HG03521 (cell line): ENCODE data around the gene ARHGAP24.

Source experiments
- ATAC-seq: cut with Tn5 transposase; IDR thresholded peaks from one replicate; pipeline ENCODE4 v1.9.1; 2021; ENCODE audit warnings: mild to moderate bottlenecking, moderate library complexity; ENCODE audit not compliant: unreplicated experiment

ARHGAP24 gene

DNA sequence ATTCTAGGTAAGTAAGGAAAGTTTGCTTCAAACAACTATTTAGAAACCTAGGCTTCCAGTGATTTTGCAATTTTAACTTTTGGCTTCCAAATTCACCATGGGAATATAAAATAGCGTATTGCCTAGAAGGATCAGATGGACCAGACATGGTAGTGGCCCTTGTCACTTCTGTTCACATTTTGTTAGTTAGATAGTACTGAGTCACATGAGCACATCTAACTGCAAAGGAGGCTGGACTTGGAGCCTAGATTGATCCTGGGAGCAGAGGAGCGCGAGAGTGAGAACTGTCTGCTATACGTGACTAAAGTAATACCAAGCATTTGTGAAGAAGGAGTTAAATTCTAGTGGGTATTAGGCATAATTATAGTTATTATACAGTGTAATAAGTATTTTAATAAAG lies 102.4 kb downstream of the ARHGAP24 start:
- no peak for ATAC-seq

- ATAC-seq: no peak
Observed at GRCh38 chr4:85579942-85580341, 105.0 kb downstream of the ARHGAP24 start.

DNA sequence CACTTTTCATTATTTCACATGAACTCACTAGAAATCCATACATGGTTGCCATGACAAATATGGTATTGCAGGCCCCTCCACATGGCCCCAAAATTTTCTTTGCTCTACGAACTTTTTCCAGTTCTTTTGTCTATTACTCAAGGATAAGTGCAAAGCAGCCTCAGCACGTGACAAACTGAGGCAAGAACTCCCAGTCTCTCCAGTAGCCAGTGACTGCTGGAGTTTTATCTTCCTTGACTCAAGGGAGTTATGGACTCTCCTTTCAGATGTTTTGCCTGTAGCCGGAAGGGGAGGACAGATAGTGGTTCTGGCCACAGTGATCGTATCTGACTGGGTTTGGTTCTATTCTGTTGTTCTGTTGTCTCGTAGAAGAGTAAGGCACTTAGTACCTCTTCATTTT lies 105.5 kb downstream of the ARHGAP24 start:
- ATAC-seq: no peak

GRCh38 chr4:85587952-85588351 lies 113.0 kb downstream of the ARHGAP24 start:
- ATAC-seq: no peak

DNA sequence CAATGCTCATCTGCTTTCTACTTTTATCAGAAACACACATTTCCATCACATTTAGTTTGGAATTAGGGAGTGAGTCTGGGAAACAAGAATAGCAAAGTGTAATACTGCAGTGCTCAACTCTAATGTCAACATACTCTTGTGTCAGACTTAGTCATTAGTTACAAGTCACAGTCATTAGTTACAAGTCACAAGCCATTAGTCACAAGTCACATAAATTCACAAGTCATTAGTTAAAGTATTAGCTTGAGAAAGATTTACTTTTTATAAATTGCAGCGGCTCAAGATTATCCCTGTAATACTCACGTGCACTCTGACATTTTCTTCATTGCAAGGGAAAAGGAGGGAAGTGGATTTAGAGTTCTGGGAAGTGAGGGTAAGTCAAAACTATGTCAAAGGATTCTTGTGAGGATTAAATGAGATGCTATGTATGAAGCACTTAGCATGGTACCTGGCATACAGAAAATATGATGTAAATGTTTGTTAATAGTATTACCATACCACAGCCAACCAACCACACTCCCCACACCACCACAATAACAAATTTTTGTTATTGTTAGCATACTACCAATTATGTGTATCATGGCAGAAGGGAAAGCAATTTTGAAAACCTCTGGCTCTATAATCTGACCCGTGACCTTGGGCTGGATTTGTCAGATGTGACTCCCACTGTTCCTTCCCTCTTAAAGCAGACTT lies 116.6 kb downstream of the ARHGAP24 start:
- no peak for ATAC-seq

GRCh38 chr4:85595098-85595775 lies 120.3 kb downstream of the ARHGAP24 start:
- no peak for ATAC-seq

- ATAC-seq: no peak
Observed at GRCh38 chr4:85595796-85596559, 121.0 kb downstream of the ARHGAP24 start.

DNA sequence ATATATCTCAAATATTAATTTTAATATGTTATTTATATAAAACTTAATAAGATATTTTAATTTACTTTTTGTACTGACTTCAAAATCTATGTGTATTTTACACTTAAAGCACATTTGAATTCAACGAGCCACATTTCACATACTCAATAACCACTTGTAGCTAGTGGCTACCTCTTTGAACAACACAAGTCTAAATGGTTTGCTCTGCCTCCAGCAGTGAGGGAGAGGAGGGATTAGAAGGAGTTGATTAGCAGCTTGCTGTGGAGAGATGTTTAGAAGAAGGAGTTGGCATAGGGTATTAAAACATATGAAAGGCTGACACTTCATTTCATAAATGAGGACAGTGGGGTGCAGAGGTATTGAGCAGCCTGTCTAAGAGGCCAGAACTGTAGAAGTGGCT lies 124.0 kb downstream of the ARHGAP24 start:
- ATAC-seq: no peak

GRCh38 chr4:85600501-85600900 lies 125.6 kb downstream of the ARHGAP24 start:
- no peak for ATAC-seq

DNA sequence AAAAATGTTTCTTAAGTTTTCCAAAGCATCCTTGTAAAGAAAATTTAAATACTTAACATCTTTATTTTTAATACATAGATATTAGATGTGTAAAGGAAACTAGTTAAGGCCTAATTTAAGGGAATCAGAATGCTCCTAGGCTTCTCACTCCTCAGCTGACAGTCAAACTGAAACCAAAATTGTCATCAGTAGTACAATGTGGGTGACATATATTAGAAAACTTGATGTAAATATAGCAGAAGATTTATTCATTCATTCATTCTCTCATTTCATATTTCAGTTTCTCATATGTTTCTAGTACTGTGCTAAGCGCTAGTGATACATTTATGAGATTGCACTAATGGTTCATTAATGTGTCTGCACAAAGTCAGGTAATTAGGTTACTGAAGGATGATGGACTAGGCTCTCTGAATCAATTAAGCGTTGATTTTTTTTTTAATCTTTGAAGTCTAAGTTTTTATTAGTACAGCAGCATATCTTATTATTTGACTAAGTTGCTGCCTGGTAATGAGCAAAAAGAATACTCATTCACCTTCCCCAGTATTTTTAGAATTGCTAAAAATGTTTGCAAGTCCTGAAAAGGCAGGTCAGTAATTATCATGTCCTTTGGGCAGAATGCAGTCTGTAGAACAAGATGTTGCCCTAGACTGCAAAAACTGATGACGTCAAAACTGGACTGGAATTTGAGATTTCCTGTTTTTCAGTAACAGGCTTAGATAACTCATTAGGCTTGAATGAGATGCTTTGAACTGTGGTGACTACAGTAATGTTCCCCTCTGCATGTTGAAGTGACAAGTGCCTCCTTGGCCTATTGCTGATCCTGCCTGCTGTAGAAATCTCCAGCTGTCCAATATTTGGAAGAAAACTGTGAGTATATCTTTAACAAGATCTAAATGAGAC lies 128.7 kb downstream of the ARHGAP24 start:
- ATAC-seq: no peak

DNA sequence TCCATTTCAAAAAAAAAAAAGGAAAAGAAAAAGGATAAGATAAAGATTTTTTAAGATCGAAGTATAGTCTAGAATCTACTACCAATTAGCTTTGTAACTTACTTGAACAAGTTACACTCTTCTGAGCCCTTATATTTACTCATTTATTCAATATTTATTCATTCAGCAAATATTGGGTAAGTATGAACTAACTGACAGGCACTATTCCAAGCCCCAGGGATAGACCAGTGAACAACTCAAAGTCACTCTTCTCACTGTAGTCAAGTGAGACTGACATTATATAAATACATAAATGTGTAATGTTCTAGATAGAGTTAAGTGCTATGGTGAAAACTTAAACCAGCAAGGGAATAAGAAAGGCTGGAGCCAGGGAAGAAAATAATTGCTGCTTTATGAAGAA lies 131.6 kb downstream of the ARHGAP24 start:
- ATAC-seq: no peak

DNA sequence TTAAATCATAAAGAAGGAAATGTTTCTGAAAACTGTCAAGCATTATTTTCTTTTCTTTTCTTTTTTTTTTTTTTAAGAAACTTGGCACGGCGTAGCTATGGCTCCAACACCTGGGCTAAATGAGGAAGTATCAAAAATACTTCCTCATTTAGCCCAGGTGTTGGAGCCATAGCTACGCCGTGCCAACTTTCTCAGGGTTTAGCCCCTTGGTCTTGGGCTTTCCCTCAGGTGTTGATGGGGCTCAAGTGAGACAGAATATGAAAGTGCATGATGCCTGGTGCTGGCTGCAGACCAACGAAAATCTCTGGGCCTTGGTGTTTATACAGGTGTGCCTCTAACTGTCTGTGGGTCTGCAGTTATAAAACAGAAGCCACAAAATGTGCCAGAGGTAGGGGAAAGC lies 132.7 kb downstream of the ARHGAP24 start:
- ATAC-seq: peak; percentile 59

DNA sequence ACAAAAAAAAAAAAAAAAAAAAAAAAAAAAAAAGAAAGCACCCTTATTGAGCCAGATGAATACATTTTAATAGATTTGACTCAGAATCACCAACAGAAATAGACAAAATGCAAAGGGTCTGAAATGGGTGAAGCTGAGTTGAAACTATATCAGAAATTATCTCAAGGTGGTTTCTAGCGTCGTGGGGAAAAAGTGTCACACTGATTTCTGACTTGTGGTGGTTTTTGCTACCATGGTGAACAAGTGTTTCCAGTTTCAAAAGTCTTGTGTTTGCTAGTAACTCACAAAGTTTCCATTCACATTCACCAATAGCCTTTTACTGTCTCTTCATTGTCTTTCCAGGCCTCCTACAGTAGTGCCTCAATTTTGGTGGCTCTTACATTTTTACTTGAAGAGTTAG lies 135.5 kb downstream of the ARHGAP24 start:
- peak; percentile 81 for ATAC-seq

GRCh38 chr4:85611661-85612060 lies 136.7 kb downstream of the ARHGAP24 start:
- ATAC-seq: no peak

DNA sequence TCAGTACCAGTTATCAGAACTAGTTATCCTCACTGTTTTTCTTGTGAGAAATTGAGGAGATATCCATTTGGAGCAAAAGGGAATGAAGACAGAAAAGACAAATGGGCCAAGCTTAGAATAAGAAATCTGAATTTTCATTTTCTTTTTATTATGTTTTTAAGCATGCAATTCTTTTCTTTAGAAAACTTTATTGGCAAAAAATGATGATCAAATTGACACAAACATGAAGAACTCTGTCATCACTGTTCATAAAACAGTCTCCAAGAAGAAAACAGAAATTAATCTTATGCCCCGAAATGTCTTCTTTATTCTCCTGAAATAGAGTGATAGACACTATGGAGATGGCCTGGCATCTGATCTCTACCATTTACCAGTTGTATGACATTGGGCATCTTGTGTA lies 139.0 kb downstream of the ARHGAP24 start:
- no peak for ATAC-seq

GRCh38 chr4:85615952-85616351 lies 141.0 kb downstream of the ARHGAP24 start:
- no peak for ATAC-seq

- no peak for ATAC-seq
Observed at GRCh38 chr4:85617202-85617601, 142.3 kb downstream of the ARHGAP24 start.

DNA sequence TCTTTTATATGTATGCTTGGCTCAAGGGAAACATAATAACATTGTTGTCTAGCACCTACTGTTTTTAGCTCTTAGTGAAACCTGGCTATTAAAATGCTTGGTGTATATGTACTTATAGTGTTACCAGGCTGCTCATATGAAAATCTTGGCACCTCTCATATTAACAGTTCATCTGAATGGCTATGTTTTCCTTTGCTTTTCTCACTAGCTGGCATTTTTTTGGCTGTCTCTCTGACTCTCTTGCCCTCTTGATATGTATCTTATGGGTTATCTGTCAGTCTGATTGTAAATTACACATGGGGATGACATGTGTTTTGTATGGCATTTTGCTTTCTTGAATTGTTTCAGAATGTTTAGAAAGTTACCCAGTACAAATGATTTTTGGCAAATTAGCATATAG lies 158.0 kb downstream of the ARHGAP24 start:
- ATAC-seq: no peak

DNA sequence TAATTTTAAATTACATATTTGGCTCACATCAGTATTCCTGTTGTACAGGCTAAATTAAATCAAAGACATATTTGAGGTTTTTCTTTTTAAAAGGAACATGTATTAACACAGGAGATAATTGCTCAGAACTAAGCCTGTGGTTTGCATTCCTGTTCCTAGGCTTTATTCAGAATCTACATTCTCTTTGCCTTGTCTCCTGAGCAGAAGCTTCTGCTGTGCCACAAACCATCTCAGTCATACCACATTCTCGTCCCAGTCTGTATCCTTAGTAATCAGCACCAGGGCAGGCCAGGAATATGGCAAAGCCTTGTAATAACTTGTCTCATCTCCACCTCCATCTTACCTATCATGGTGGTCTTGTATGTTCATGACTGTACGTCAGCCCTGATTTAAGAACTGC lies 162.8 kb downstream of the ARHGAP24 start:
- no peak for ATAC-seq

DNA sequence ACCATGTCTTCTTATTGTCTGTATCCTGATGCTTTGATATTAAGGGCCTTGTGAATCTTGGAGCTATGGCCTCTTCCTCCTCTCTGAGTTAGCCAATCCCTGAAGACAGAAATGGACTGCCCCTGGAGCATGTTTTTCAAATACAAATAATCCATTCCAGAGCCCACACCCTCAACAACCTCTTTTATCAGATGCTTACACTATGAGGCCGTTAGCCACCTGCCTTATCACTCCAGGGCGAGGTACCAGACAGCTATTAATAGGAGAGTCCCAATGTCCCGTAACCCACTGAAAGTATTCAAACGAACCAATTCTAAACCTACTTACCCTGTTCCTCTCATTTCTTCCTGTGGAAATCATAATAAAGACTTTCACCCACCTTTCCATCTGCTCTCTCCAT lies 165.0 kb downstream of the ARHGAP24 start:
- ATAC-seq: no peak
